ENCODE results near the gene PDCL2. TPM values are rescaled to one million over a fixed set of nuclear protein-coding genes. Genes with fewer than 3 reads are reported as not detected.

PDCL2 gene
- total and polyA plus RNA-seq, 10 of the 15 experiments (the other 5 are each of a cell fraction or from before 2014, with no cell fraction given), result not detected

DNA sequence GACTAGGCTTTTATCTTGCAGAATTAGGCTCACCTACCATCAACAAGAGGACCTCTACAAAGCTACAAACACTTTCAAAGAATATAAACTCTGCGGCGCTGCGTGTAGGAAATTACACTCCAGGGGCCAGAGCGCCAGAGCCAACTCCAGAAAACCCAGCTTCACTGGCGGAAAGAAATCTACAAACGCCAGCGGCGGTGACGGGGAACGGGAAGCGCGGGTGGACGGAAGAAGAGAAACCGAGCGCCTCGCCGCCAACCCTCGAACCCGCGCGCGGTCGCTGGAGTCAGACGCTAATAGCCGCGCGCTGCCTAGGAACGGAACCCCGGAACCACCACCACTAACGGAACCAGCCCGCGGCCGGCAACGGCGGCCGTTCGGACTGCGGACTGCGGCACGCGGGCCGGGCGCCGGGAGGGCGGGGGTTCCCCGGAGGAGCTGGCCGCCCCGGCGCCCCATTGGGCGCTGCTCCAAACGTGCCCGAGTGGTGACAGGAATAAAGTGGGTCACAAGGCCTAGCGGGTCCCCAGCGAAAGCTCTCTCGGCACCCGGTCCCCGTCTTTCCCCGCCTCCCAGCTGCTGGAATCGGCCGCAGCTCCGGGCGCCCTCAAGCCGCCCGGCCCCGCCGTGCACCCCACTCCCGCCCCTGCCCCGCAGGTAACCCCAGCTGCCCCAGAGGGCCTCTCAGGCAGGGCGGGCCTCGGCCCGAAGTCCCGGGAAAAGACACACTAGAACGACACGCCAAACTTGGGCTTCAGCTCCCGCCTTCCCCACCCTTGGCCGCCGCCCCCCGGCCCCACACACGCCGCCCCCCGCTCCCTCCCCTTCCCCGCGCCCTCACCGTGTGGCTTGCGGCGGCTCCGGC lies 46.2 kb downstream of the PDCL2 start (continued):
- TF ChIP-seq EGR1 (IDR thresholded peaks at IDR 0.05; ENCODE audit: borderline replicate concordance in 1 of 2, low read depth in 2 of 2, low read length in 2 of 2) (peak in 1 of 2 experiments; percentile 1; a peak in 1 of 3 replicates), RBBP5 (conservative IDR thresholded peaks at IDR 0.05) (peak; percentile 63; the same call in 1 of the 2 replicates), BACH1 (IDR thresholded peaks at IDR 0.05; ENCODE audit: borderline replicate concordance) (peak; percentile 88; the same call in 1 of the 2 replicates), NFYB (IDR thresholded peaks at IDR 0.05; ENCODE audit: insufficient read depth, low read depth, low read length) (peak; percentile 72; the same call in 1 of the 2 replicates), SIX5 (IDR thresholded peaks at IDR 0.05; ENCODE audit: low read depth, low read length, severe bottlenecking) (no peak), RUNX3 (IDR thresholded peaks at IDR 0.05; ENCODE audit: low read length) (peak; percentile 48; the same call in 1 of the 2 replicates), IRF4 (IDR thresholded peaks at IDR 0.05; ENCODE audit: low read depth, low read length) (no peak), TARDBP (IDR thresholded peaks at IDR 0.05; ENCODE audit: borderline replicate concordance) (no peak)
- TF ChIP-seq, protein P1, sequence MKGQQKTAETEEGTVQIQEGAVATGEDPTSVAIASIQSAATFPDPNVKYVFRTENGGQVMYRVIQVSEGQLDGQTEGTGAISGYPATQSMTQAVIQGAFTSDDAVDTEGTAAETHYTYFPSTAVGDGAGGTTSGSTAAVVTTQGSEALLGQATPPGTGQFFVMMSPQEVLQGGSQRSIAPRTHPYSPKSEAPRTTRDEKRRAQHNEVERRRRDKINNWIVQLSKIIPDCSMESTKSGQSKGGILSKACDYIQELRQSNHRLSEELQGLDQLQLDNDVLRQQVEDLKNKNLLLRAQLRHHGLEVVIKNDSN (IDR thresholded peaks at IDR 0.05; ENCODE audit: borderline replicate concordance, extremely low read length, insufficient read depth, low read depth, low read length), result peak; percentile 4
- TF ChIP-seq, protein P2, sequence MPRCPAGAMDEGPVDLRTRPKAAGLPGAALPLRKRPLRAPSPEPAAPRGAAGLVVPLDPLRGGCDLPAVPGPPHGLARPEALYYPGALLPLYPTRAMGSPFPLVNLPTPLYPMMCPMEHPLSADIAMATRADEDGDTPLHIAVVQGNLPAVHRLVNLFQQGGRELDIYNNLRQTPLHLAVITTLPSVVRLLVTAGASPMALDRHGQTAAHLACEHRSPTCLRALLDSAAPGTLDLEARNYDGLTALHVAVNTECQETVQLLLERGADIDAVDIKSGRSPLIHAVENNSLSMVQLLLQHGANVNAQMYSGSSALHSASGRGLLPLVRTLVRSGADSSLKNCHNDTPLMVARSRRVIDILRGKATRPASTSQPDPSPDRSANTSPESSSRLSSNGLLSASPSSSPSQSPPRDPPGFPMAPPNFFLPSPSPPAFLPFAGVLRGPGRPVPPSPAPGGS (IDR thresholded peaks at IDR 0.05; ENCODE audit: borderline replicate concordance, insufficient read depth, low read depth, low read length, poor library complexity, severe bottlenecking), result peak; percentile 50
- TF ChIP-seq, protein P3, sequence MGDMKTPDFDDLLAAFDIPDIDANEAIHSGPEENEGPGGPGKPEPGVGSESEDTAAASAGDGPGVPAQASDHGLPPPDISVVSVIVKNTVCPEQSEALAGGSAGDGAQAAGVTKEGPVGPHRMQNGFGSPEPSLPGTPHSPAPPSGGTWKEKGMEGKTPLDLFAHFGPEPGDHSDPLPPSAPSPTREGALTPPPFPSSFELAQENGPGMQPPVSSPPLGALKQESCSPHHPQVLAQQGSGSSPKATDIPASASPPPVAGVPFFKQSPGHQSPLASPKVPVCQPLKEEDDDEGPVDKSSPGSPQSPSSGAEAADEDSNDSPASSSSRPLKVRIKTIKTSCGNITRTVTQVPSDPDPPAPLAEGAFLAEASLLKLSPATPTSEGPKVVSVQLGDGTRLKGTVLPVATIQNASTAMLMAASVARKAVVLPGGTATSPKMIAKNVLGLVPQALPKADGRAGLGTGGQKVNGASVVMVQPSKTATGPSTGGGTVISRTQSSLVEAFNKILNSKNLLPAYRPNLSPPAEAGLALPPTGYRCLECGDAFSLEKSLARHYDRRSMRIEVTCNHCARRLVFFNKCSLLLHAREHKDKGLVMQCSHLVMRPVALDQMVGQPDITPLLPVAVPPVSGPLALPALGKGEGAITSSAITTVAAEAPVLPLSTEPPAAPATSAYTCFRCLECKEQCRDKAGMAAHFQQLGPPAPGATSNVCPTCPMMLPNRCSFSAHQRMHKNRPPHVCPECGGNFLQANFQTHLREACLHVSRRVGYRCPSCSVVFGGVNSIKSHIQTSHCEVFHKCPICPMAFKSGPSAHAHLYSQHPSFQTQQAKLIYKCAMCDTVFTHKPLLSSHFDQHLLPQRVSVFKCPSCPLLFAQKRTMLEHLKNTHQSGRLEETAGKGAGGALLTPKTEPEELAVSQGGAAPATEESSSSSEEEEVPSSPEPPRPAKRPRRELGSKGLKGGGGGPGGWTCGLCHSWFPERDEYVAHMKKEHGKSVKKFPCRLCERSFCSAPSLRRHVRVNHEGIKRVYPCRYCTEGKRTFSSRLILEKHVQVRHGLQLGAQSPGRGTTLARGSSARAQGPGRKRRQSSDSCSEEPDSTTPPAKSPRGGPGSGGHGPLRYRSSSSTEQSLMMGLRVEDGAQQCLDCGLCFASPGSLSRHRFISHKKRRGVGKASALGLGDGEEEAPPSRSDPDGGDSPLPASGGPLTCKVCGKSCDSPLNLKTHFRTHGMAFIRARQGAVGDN (IDR thresholded peaks at IDR 0.05), result peak; percentile 57
- TF ChIP-seq, protein P4, sequence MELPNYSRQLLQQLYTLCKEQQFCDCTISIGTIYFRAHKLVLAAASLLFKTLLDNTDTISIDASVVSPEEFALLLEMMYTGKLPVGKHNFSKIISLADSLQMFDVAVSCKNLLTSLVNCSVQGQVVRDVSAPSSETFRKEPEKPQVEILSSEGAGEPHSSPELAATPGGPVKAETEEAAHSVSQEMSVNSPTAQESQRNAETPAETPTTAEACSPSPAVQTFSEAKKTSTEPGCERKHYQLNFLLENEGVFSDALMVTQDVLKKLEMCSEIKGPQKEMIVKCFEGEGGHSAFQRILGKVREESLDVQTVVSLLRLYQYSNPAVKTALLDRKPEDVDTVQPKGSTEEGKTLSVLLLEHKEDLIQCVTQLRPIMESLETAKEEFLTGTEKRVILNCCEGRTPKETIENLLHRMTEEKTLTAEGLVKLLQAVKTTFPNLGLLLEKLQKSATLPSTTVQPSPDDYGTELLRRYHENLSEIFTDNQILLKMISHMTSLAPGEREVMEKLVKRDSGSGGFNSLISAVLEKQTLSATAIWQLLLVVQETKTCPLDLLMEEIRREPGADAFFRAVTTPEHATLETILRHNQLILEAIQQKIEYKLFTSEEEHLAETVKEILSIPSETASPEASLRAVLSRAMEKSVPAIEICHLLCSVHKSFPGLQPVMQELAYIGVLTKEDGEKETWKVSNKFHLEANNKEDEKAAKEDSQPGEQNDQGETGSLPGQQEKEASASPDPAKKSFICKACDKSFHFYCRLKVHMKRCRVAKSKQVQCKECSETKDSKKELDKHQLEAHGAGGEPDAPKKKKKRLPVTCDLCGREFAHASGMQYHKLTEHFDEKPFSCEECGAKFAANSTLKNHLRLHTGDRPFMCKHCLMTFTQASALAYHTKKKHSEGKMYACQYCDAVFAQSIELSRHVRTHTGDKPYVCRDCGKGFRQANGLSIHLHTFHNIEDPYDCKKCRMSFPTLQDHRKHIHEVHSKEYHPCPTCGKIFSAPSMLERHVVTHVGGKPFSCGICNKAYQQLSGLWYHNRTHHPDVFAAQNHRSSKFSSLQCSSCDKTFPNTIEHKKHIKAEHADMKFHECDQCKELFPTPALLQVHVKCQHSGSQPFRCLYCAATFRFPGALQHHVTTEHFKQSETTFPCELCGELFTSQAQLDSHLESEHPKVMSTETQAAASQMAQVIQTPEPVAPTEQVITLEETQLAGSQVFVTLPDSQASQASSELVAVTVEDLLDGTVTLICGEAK (IDR thresholded peaks at IDR 0.05; ENCODE audit: borderline replicate concordance), result peak; percentile 81
- TF ChIP-seq, protein P5, sequence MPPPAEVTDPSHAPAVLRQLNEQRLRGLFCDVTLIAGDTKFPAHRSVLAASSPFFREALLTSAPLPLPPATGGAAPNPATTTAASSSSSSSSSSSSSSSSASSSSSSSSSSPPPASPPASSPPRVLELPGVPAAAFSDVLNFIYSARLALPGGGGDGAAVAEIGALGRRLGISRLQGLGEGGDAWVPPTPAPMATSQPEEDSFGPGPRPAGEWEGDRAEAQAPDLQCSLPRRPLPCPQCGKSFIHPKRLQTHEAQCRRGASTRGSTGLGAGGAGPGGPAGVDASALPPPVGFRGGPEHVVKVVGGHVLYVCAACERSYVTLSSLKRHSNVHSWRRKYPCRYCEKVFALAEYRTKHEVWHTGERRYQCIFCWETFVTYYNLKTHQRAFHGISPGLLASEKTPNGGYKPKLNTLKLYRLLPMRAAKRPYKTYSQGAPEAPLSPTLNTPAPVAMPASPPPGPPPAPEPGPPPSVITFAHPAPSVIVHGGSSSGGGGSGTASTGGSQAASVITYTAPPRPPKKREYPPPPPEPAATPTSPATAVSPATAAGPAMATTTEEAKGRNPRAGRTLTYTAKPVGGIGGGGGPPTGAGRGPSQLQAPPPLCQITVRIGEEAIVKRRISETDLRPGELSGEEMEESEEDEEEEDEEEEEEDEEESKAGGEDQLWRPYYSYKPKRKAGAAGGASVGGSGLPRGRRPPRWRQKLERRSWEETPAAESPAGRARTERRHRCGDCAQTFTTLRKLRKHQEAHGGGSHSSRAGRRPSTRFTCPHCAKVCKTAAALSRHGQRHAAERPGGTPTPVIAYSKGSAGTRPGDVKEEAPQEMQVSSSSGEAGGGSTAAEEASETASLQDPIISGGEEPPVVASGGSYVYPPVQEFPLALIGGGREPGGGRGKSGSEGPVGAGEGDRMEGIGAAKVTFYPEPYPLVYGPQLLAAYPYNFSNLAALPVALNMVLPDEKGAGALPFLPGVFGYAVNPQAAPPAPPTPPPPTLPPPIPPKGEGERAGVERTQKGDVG (CRISPR knock-in tag; IDR thresholded peaks at IDR 0.05), result no peak
